GM18526 (cell line): ENCODE measurements around the gene TCF7.

Source experiments
- POLR2A ChIP-seq: IDR thresholded peaks from 3 replicates; pipeline ENCODE4 v1.6.1; 2011; ENCODE audit not compliant: insufficient read length; ENCODE audit errors: extremely low read depth

Gene TCF7

GRCh38 chr5:134161513-134162395 is 47.3 kb downstream of the TCF7 start:
- no peak for TF ChIP-seq POLR2A

GRCh38 chr5:134162592-134162991 is 48.1 kb downstream of the TCF7 start:
- TF ChIP-seq POLR2A, result no peak

GRCh38 chr5:134171972-134172371 is 57.5 kb downstream of the TCF7 start:
- TF ChIP-seq POLR2A, result no peak

GRCh38 chr5:134174841-134175839 is 60.7 kb downstream of the TCF7 start:
- no peak for TF ChIP-seq POLR2A

GRCh38 chr5:134175921-134176510 is 61.5 kb downstream of the TCF7 start:
- TF ChIP-seq POLR2A, result no peak

GRCh38 chr5:134176511-134177368 is 62.3 kb downstream of the TCF7 start, which contains the start of gene SKP1:
Gene SKP1 (minus strand): TSS chr5:134176950. CDS start chr5:134174022, 2,928 bp downstream.
- peak; percentile 99 for TF ChIP-seq POLR2A

GRCh38 chr5:134177369-134178095 is 63.1 kb downstream of the TCF7 start:
- no peak for TF ChIP-seq POLR2A

- no peak for TF ChIP-seq POLR2A
Measured at GRCh38 chr5:134178096-134178419, 63.6 kb downstream of the TCF7 start.

- TF ChIP-seq POLR2A, result no peak
Measured at GRCh38 chr5:134183481-134183880, 69.0 kb downstream of the TCF7 start.

GRCh38 chr5:134184155-134185135 is 70.0 kb downstream of the TCF7 start:
- TF ChIP-seq POLR2A, result no peak

GRCh38 chr5:134188092-134188491 is 73.6 kb downstream of the TCF7 start:
- no peak for TF ChIP-seq POLR2A

GRCh38 chr5:134189031-134189430 is 74.5 kb downstream of the TCF7 start:
- TF ChIP-seq POLR2A, result no peak

- TF ChIP-seq POLR2A, result no peak
Measured at GRCh38 chr5:134195666-134196065, 81.2 kb downstream of the TCF7 start.
